Glutamatergic neuron (in vitro differentiated cells): ENCODE data around the gene CNP. TPM values are rescaled to one million over a fixed set of nuclear protein-coding genes. Genes with fewer than 3 reads are reported as not detected.

Experiments
- DNase-seq: peaks from one replicate; pipeline ENCODE4 v3.0.0; 2022
- H3K27ac Mint-ChIP-seq: one replicate; pipeline ENCODE4 v1.8.0; 2020; ENCODE audit warnings: mild to moderate bottlenecking, mixed read lengths, inconsistent platforms; ENCODE audit not compliant: unreplicated experiment
- H3K27me3 Mint-ChIP-seq: one replicate; pipeline ENCODE4 v1.8.0; 2020; ENCODE audit warnings: mild to moderate bottlenecking, moderate library complexity, mixed read lengths, inconsistent platforms; ENCODE audit not compliant: unreplicated experiment
- H3K36me3 Mint-ChIP-seq: one replicate; pipeline ENCODE4 v1.8.0; 2020; ENCODE audit warnings: mild to moderate bottlenecking, mixed read lengths, inconsistent platforms; ENCODE audit not compliant: unreplicated experiment
- H3K4me1 Mint-ChIP-seq: one replicate; pipeline ENCODE4 v1.8.0; 2020; ENCODE audit warnings: mild to moderate bottlenecking, low read depth, mixed read lengths, inconsistent platforms; ENCODE audit not compliant: unreplicated experiment
- H3K4me3 Mint-ChIP-seq: one replicate; pipeline ENCODE4 v1.8.0; 2020; ENCODE audit warnings: mild to moderate bottlenecking, mixed read lengths, inconsistent platforms; ENCODE audit not compliant: unreplicated experiment
- H3K9me3 Mint-ChIP-seq: one replicate; pipeline ENCODE4 v1.8.0; 2020; ENCODE audit warnings: mild to moderate bottlenecking, moderate library complexity, mixed read lengths, inconsistent platforms; ENCODE audit not compliant: unreplicated experiment
- total RNA-seq: library from RNA; stranded (reverse); fragmentation: NEBNext Ultra II Directional; extraction: Animal tissue kit (Norgen Biotek cat#: 25700); gene quantifications from one replicate; pipeline ENCODE4 v1.2.1, GENCODE V29; 2021; ENCODE audit not compliant: unreplicated experiment
- TF ChIP-seq, protein P1 (sequence below): fragments of 200-600 bp; sonication (generic); IDR thresholded peaks from one replicate; pipeline ENCODE4 v1.5.0; 2021; ENCODE audit not compliant: partially characterized antibody, unreplicated experiment

CNP gene
- total RNA-seq, 1 donor from 2014 or later = 51.5 TPM

DNA sequence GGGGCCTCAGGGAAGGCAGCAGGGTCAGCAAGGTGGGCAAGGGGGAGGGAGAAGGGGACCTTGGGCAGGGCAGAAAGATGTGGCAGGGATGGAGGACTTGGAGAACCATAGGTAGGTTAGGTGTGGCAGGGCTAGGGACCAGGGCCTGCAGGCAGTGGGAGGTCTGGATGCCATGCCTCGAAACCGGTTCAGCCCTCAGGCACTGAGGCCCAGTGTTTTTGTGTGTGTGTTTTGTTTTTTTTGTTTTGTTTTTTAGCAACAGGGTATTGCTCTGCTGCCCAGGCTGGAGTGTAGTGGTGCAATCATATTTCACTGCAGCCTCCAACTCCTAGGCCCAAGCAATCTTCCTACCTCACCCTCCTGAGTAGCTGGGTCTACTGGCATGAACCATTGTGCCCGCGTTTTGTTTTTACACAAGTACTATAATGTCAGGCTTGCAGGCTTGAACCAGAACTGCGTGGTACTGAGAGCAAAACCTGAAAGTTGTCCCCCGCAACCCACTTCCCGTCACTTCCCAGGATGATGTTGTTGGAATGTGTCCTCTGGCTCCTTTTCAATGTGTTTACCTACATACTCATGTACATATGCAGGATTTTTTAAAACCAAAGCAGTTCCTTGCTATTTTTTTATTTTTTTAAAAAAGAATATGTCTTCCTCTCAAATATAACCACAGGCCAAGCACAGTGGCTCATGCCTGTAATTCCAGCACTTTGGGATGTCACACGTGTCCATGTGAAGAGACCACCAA lies 23.8 kb upstream of the CNP start:
- no peak for DNase-seq
- no peak overlapping the region for H3K4me3 Mint-ChIP-seq
- H3K36me3 Mint-ChIP-seq = no peaks in the 10 kb centered on the region
- H3K27ac Mint-ChIP-seq = no peak overlapping the region
- peaks cover 19% of the 10 kb centered on the region for H3K4me1 Mint-ChIP-seq
- H3K9me3 Mint-ChIP-seq = peaks cover 3% of the 10 kb centered on the region
- H3K27me3 Mint-ChIP-seq = peaks cover 3% of the 10 kb centered on the region
- TF ChIP-seq, protein P1, sequence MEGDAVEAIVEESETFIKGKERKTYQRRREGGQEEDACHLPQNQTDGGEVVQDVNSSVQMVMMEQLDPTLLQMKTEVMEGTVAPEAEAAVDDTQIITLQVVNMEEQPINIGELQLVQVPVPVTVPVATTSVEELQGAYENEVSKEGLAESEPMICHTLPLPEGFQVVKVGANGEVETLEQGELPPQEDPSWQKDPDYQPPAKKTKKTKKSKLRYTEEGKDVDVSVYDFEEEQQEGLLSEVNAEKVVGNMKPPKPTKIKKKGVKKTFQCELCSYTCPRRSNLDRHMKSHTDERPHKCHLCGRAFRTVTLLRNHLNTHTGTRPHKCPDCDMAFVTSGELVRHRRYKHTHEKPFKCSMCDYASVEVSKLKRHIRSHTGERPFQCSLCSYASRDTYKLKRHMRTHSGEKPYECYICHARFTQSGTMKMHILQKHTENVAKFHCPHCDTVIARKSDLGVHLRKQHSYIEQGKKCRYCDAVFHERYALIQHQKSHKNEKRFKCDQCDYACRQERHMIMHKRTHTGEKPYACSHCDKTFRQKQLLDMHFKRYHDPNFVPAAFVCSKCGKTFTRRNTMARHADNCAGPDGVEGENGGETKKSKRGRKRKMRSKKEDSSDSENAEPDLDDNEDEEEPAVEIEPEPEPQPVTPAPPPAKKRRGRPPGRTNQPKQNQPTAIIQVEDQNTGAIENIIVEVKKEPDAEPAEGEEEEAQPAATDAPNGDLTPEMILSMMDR = no peak

DNA sequence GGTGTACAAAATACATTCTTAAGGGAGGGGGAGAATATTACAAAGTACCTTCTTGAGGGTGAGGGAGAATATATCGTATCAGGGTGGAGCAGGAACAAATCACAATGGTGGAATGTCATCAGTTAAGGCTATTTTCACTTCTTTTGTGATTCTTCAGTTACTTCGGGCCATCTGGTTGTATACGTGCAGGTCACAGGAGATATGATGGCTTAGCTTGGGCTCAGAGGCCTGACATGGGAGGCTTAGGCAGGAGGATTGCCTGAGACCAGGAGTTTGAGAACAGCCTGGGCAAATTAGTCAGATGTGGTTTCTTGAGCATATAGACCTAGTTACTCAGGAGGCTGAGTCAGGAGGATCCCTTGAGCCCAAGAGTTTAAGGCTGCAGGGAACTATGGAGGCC lies 23.1 kb upstream of the CNP start:
- Mint-ChIP-seq H3K4me3 (no peak overlapping the region), H3K36me3 (no peaks in the 10 kb centered on the region), H3K27ac (no peak overlapping the region), H3K4me1 (peaks cover 16% of the 10 kb centered on the region), H3K27me3 (peaks cover 3% of the 10 kb centered on the region), H3K9me3 (peaks cover 3% of the 10 kb centered on the region)
- no peak for DNase-seq
- TF ChIP-seq, protein P1 = no peak

DNA sequence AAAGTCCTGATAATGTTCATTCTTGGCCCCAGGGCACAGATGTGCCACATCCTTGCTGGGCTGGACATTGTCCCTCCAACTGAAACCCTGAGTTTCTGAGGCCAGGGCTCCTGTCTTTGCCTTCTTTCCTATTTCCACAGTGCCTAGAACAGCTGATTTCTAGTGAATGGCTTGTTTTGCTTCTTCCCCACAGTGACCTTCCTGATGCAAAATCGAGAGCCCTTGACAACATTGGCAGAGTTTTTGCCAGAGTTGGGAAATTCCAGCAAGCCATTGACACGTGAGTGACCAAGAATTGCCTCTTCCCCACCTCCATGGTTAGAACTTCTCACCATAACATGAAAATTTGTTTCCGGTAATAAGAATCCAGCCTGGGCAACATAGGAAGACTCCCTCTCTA lies 21.7 kb upstream of the CNP start:
- peaks cover 3% of the 10 kb centered on the region for H3K27me3 Mint-ChIP-seq
- no peak for DNase-seq
- H3K27ac Mint-ChIP-seq = no peak overlapping the region
- H3K9me3 Mint-ChIP-seq = peaks cover 3% of the 10 kb centered on the region
- H3K36me3 Mint-ChIP-seq = no peaks in the 10 kb centered on the region
- H3K4me1 Mint-ChIP-seq = peaks cover 5% of the 10 kb centered on the region
- H3K4me3 Mint-ChIP-seq = no peak overlapping the region
- TF ChIP-seq, protein P1 = no peak

DNA sequence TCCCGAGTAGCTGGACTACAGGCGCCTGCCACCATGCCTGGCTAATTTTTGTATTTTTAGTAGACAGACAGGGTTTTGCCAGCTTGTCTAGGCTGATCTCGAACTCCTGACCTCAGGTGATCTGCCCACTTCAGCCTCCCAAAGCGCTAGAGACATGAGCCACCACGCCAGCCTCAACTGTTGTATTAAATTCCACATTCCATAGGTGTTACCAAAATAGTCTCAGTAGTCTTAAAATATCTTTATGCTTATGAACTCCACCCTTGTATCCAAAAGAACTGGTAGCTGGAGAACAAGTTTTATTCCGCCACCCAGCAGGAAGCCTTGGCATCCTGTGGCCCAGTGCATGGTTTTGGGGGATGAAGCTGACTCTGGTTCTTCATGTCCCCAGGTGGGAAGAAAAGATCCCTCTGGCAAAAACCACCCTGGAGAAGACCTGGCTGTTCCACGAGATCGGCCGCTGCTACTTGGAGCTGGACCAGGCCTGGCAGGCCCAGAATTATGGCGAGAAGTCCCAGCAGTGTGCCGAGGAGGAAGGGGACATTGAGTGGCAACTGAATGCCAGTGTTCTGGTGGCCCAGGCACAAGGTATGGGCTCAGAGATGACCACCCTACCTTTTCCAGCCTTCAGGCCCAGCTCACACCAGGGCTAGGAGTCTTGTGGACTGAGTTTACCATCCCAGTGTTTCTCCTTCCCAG lies 17.7 kb upstream of the CNP start:
- Mint-ChIP-seq H3K4me3 (no peak overlapping the region), H3K9me3 (no peaks in the 10 kb centered on the region), H3K27me3 (no peaks in the 10 kb centered on the region), H3K27ac (no peak overlapping the region), H3K36me3 (no peaks in the 10 kb centered on the region), H3K4me1 (no peaks in the 10 kb centered on the region)
- TF ChIP-seq, protein P1 = no peak
- no peak for DNase-seq

DNA sequence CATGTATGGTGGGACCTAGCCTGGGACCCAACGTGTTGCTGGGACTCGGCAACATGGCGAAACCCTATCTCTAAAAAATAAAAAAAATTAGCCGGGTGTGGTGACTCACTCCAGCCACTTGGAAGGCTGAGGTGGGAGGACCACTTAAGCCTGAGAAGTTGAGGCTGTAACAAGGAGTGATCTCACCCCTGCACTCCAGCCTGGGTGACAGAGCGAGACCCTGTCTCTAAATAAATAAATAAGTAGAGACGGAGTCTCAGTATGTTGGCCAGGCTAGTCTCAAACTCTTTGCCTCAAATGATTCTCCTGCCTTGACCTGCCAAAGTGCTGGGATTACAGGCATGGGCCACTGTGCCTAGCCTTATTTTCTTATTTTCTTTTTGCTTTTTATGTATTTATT lies 10.1 kb upstream of the CNP start:
- TF ChIP-seq, protein P1 = no peak
- no peak for DNase-seq
- H3K4me1 Mint-ChIP-seq = peaks cover 6% of the 10 kb centered on the region
- no peak overlapping the region for H3K27ac Mint-ChIP-seq
- H3K27me3 Mint-ChIP-seq = peaks cover 2% of the 10 kb centered on the region
- no peak overlapping the region for H3K4me3 Mint-ChIP-seq
- H3K9me3 Mint-ChIP-seq = peaks cover 6% of the 10 kb centered on the region
- H3K36me3 Mint-ChIP-seq = no peaks in the 10 kb centered on the region
